Hepatocyte (in vitro differentiated cells): ENCODE measurements around the gene CEBPG.

ENCODE experiments used
- EZH2 ChIP-seq: fragments of 200-600 bp; sonication (generic); IDR thresholded peaks from 2 replicates; pipeline ENCODE4 v1.6.1; 2016; ENCODE audit warnings: antibody characterized with exemption, mild to moderate bottlenecking, borderline replicate concordance
- EZH2phosphoT487 ChIP-seq: fragments of 200-600 bp; sonication (generic); IDR thresholded peaks from one replicate; pipeline ENCODE4 v1.6.1; 2018; ENCODE audit warnings: antibody characterized with exemption, mild to moderate bottlenecking, low read depth, moderate library complexity; ENCODE audit not compliant: unreplicated experiment, severe bottlenecking
- TF ChIP-seq, protein P1 (sequence below): fragments of 200-600 bp; sonication (generic); IDR thresholded peaks from 2 replicates; pipeline ENCODE4 v1.5.1; 2016; ENCODE audit warnings: antibody characterized with exemption, mild to moderate bottlenecking; ENCODE audit not compliant: poor library complexity

DNA sequence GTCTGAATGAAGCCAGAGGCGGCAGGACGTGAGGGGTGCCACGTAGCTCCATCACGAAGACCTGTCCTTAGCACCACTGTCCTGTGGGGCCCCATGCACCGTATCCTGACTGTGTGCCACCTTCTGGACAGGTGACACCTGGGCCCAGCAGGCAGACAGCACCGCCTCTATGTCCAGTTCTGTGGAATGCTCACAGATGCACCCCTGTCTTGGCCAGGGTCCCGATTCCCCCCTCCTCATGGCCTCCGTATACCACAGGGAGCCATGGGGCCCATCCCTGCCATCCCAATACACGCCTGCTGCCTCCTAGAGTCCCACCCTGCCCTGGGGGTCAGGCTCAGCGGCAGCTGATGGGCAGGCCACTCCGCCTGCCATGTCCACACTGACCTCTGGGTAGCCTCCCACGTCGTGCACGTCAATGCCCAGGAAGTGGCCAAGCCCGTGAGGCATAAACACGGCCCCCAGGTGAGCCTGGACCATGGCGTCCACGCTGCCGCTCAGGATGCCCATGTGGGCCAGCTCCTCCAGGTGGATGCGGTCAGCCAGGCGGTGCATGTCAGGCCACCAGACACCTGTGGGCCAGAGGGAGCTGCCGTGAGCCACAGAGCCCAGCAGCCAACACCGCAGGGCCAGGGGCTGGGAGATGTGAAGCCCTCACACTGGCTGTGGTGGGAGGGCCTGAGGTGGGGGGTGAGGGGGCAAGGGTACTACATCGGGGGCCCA lies 17.6 kb downstream of the CEBPG start:
- TF ChIP-seq, protein P1, sequence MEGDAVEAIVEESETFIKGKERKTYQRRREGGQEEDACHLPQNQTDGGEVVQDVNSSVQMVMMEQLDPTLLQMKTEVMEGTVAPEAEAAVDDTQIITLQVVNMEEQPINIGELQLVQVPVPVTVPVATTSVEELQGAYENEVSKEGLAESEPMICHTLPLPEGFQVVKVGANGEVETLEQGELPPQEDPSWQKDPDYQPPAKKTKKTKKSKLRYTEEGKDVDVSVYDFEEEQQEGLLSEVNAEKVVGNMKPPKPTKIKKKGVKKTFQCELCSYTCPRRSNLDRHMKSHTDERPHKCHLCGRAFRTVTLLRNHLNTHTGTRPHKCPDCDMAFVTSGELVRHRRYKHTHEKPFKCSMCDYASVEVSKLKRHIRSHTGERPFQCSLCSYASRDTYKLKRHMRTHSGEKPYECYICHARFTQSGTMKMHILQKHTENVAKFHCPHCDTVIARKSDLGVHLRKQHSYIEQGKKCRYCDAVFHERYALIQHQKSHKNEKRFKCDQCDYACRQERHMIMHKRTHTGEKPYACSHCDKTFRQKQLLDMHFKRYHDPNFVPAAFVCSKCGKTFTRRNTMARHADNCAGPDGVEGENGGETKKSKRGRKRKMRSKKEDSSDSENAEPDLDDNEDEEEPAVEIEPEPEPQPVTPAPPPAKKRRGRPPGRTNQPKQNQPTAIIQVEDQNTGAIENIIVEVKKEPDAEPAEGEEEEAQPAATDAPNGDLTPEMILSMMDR = no peak
- TF ChIP-seq EZH2 = no peak
- TF ChIP-seq EZH2phosphoT487 = no peak
